NCI-H2081 (cell line): Measurements from ENCODE around the gene VPREB1.
"Not testable (repeated sequence)": the region's sequence is repeated elsewhere in the genome, so short reads cannot be mapped to it uniquely, and the experiment has no call there.

Experiments used
- DNase-seq, 2 experiments: peaks; one replicate each; lab custom pipeline; 2025; lab: John Stamatoyannopoulos, UW

Gene VPREB1

DNA sequence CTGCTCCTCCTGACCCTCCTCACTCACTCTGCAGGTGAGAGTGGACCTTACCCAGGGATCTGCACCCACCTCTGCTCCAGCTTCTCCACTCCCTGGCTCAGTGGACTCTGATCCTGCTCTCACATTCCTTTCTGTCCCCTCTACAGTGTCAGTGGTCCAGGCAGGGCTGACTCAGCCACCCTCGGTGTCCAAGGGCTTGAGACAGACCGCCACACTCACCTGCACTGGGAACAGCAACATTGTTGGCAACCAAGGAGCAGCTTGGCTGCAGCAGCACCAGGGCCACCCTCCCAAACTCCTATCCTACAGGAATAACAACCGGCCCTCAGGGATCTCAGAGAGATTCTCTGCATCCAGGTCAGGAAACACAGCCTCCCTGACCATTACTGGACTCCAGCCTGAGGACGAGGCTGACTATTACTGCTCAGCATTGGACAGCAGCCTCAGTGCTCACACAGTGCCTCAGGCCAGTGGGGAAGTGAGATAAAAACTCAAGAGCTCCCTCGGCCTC lies 29.7 kb upstream of the VPREB1 start:
- no peak for DNase-seq

- DNase-seq, result no peak
Observed at GRCh38 chr22:22215659-22216449, 28.7 kb upstream of the VPREB1 start.

GRCh38 chr22:22216450-22216959 lies 28.1 kb upstream of the VPREB1 start:
- DNase-seq, result no peak

DNA sequence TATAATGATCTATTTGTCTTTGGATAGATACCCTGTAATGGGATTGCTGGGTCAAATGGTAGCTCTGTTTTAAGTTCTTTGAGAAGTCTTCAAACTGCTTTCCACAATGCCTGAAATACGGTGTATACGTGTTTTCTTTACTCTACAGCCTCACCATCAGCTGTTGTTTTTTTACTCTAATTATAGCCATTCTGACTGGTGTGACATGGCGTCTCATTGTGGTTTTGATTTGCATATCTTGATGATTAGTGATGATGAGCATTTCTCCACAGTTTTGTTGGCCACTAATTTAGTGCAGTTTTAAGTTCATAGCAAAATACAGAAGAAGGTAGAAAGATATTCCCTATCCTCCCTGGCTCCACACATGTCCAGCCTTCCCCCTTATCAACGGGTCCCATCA lies 26.3 kb upstream of the VPREB1 start:
- DNase-seq, result no peak

DNA sequence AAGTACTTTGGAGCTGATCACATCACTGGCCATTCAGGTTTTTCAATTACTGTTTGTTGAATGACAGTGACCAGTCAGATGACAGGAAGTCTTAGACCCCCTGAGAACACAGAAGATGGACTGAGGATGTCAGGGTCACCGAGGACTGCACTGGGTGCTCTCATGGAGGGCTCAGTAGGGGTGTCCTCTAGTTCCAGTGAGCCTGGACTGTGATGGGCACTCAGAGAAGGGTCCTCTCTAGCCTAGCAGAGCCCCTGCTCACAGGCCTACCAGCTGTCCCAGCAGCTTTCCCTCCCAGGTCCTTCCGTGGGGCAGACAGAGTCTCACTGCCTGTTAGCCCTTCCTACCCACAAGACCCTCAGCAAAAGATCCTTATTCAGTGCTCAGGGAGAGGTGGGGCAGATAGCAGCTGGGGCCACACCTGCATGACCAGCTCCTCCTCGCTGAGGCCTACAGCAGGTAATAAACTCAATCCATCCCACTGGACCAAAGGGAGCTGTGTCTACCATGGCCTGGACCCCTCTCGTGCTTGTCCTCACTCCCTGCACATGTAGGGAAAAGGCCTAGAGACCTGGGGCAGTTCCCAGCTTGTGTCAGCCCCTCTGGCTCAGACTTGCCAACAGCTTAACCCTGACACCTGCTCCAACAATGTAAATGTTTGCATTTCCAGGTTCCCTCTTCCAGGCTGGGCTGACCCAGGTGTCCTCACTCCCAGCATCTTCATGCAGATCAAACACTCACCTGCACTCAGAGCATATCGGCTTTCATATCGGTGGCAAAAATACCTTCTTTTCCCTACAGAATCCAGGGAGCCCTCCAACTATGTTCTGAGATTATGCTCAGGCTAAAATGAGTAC lies 25.2 kb upstream of the VPREB1 start:
- DNase-seq, result peak in 1 of 2 experiments; percentile 47

DNA sequence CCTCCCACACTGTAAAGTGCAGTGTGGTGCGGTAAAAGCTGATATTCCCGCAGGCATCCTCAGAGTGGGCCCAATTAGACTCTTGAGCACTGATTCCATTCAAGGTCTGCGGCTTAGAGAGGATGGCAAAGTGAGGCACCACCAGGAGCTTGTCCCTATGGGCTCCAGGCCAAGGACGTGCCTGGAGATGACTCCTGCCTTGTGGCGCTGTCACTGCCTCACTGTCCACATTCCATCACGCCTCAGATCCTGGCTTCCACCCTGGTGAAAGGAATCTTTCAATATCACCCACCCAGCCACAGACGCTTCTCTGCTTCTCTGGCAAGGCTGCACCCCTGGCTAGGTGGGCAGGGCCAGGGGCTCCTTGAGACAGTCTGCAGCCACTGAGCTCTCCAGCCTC lies 23.5 kb upstream of the VPREB1 start:
- DNase-seq, result not testable (repeated sequence)

GRCh38 chr22:22226448-22227187 lies 18.0 kb upstream of the VPREB1 start:
- no peak for DNase-seq

- DNase-seq, result no peak
Observed at GRCh38 chr22:22228421-22228820, 16.2 kb upstream of the VPREB1 start.

- no peak for DNase-seq
Observed at GRCh38 chr22:22228921-22229320, 15.7 kb upstream of the VPREB1 start.

- DNase-seq, result no peak
Observed at GRCh38 chr22:22229683-22230420, 14.7 kb upstream of the VPREB1 start.

GRCh38 chr22:22230438-22230837 lies 14.1 kb upstream of the VPREB1 start:
- no peak for DNase-seq

- DNase-seq, result no peak
Observed at GRCh38 chr22:22233081-22233480, 11.5 kb upstream of the VPREB1 start.

DNA sequence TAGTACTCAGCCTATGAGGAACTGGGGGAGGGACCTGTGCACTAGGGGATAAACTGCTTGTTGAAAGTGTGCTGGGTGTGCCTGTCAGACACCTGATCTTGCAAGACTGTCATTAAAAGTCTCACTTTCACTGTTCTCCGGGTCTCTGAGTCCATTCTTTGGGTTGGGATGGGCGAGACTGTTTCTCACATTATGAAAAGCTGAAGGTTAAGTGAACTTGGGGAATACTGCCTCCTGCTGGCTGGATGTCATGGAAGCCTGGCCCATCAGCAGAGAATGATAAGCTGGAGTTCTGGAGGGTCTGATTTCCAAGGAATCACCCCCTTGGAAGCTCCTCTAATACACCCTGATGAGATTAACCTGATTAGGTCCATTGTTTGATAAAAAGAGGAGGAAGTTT lies 9.0 kb upstream of the VPREB1 start:
- DNase-seq, result no peak

GRCh38 chr22:22237521-22237920 lies 7.1 kb upstream of the VPREB1 start:
- DNase-seq, result no peak

- DNase-seq, result no peak
Observed at GRCh38 chr22:22239311-22239939, 5.2 kb upstream of the VPREB1 start.

DNA sequence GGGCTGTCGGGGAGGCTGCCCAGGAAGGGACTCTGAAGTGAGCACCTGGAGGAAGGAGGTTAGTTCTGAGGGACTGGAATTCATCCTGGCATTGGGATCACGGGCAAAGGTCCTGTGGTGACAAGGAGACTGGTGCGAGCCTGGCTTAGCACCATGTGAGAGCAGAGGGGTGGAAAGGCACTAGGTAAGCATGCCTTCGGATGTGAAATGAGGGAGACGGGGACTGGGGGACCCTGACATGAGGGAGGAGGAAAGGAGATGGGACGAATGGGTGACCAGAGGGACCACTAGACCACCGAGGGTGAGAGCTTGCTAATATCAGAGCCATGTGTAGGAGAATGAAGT lies 3.1 kb upstream of the VPREB1 start:
- no peak for DNase-seq

GRCh38 chr22:22242488-22242887 lies 2.1 kb upstream of the VPREB1 start:
- DNase-seq, result no peak

DNA sequence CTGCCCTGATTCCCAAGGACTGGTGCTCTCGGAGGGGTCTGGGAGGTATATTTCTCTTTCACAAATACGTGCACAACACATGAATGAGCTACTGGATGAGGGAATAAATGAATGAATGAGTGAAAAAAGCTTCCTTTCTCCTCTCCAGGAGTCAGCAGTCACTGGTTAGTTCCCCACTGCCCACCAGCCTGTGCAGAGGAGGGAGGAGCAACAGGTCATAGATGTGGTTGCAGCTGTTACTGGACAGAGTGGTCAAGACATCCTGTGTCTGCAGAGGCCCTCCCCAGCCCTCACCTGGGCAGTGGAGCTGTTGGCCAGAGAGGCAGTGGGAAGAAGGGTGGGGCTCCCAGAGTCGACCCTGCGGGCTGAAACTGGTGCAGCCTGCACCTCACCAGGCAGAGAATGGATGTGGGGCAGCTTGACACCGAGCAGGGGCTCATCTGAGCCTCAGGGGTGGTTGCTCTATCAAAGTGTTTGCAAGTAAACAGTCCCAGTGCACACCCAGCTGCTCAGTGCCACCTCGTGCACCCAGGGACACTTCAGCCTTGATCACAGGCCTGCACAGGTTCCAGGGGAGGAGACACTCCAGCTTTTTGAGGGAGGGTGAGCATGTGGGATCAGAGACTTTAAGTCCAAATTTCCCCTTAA lies 1.4 kb upstream of the VPREB1 start:
- no peak for DNase-seq

DNA sequence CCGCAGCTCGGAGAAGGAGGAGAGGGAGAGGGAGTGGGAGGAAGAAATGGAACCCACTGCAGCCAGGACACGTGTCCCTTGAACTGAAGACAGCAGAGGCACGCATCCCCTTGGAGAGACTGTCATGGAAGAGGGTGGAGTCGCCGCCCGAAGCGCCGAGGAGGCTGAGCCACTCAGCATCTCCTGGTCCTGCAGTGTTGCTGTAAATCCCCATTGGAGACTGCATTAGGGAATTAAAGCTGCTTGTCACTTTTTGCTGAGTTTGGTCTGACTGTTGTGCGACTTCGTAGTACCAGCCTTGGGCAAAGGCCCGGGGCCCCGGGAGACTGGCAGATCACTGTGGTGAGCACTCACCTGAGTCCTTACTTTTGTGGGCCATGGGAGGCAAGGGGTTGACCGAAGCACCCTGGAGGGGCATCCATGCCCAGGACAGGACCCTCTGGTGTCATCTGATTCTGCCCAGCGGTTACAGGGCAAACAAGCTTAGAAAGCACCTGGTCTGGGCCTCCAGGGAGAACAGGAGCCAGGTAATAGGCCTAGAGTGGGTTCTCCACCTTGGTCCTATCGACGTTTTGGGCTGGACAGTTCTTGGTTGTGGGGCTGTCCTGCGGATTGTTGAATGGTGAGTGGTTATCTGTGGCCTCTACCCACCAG lies 797 bp downstream of the VPREB1 start:
- no peak for DNase-seq

GRCh38 chr22:22245935-22246525 lies 1.4 kb downstream of the VPREB1 start:
- DNase-seq, result no peak
